ENCODE data around the gene ACVR1B.

DNA sequence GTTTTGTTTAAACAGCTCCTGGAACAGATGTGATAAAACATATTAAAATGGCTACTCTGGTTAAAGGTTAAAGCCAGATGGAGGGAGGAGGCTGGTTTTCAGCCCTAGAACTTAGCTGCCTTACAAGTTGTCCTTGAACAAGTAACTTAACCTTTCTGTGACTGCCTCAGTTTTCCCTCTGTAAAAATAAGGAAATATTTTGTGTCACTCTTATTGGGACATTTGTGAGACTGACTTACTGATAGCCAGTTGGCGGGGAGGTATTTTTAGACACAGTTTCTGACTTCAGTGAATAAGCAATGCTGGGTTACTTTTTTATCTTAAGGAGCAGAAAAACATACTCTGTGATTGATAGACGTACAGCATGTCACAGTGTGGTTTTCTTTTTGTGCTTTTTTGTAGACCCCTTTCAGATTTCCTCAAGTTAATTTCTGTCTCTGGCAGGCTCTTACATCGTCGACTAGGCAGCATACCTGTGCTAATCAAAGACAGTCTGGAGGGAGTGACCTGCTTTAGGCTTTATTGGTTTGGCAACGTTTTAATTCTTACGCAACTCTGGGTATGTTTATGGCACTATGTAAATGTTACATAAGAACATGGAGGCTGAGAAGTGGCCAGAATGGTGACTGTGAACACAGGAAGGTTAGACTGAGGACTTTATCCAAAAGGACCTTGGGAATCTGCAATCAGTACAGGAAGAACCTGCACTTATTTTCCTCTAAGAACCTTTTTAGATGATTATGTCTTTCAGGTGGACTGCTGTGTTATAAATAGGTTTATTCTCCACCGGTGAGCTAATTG lies 3.3 kb downstream of the ACVR1B start:
- TF ChIP-seq, protein P1, sequence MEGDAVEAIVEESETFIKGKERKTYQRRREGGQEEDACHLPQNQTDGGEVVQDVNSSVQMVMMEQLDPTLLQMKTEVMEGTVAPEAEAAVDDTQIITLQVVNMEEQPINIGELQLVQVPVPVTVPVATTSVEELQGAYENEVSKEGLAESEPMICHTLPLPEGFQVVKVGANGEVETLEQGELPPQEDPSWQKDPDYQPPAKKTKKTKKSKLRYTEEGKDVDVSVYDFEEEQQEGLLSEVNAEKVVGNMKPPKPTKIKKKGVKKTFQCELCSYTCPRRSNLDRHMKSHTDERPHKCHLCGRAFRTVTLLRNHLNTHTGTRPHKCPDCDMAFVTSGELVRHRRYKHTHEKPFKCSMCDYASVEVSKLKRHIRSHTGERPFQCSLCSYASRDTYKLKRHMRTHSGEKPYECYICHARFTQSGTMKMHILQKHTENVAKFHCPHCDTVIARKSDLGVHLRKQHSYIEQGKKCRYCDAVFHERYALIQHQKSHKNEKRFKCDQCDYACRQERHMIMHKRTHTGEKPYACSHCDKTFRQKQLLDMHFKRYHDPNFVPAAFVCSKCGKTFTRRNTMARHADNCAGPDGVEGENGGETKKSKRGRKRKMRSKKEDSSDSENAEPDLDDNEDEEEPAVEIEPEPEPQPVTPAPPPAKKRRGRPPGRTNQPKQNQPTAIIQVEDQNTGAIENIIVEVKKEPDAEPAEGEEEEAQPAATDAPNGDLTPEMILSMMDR (IDR thresholded peaks at IDR 0.05; ENCODE audit: low read depth, low read length), result no peak
- TF ChIP-seq EZH2phosphoT487 (IDR thresholded peaks at IDR 0.05; ENCODE audit: low read depth), result no peak

Data from OCI-LY3 (cell line).